IMR-90 (cell line): ENCODE results near the gene EFNA5. TPM values are rescaled to one million over a fixed set of nuclear protein-coding genes. Genes with fewer than 3 reads are reported as not detected.
"Not testable (repeated sequence)": the region's sequence is repeated elsewhere in the genome, so short reads cannot be mapped to it uniquely, and the experiment has no call there.

ENCODE experiments used
- ATAC-seq: fragments of 200-7000 bp; cut with Tn5 transposase; 2 replicates; pipeline ENCODE4 v1.9.1; 2020; ENCODE audit warnings: low read depth, mild to moderate bottlenecking, moderate library complexity
- BruUV-seq: library from RNA; stranded (reverse); fragments of 400-500 nt; replicated peaks from 2 replicates; lab custom pipeline; 2021; lab: Mats Ljungman, UMichigan
- CTCF ChIA-PET: fragments of 300-600 bp; formaldehyde crosslinking; extraction: SDS; loops from one replicate; lab custom pipeline; 2021; ENCODE audit warnings: antibody characterized with exemption; lab: Yijun Ruan, JAX
- POLR2A ChIA-PET: fragments of 300-600 bp; sonication (Branson Sonifier 250); formaldehyde crosslinking; loops from one replicate; lab custom pipeline; 2022; ENCODE audit warnings: antibody characterized with exemption; ENCODE audit not compliant: unreplicated experiment; lab: Charles Lee
- DNase-seq: peaks from one replicate; pipeline ENCODE4 v3.0.0; 2013
- H2AFZ ChIP-seq: replicated peaks from 2 replicates; pipeline ENCODE3; 2013; ENCODE audit warnings: low read length, mild to moderate bottlenecking; ENCODE audit not compliant: poor library complexity
- H2AK5ac ChIP-seq: 2 replicates; pipeline ENCODE4 v1.6.1; 2013; ENCODE audit warnings: low read depth, low read length, inconsistent platforms
- H2AK9ac ChIP-seq: replicated peaks from 2 replicates; pipeline ENCODE3; 2013; ENCODE audit warnings: mild to moderate bottlenecking, low read depth, low read length, moderate library complexity; ENCODE audit not compliant: poor library complexity
- H2BK120ac ChIP-seq: 2 replicates; pipeline ENCODE4 v1.6.1; 2013; ENCODE audit warnings: low read depth, low read length, inconsistent platforms
- H2BK15ac ChIP-seq: 3 replicates; pipeline ENCODE4 v1.6.1; 2013; ENCODE audit warnings: low read depth, low read length, inconsistent platforms
- H2BK20ac ChIP-seq: 2 replicates; pipeline ENCODE4 v1.6.1; 2013; ENCODE audit warnings: low read depth, mild to moderate bottlenecking, inconsistent platforms, low read length, moderate library complexity
- H2BK5ac ChIP-seq: 2 replicates; pipeline ENCODE4 v1.6.1; 2013; ENCODE audit warnings: mild to moderate bottlenecking, low read depth, low read length, inconsistent platforms; ENCODE audit not compliant: poor library complexity, severe bottlenecking
- H3K14ac ChIP-seq: replicated peaks from 2 replicates; pipeline ENCODE4 v1.6.1; 2013; ENCODE audit warnings: low read depth, low read length, inconsistent platforms
- H3K18ac ChIP-seq: 2 replicates; pipeline ENCODE4 v1.6.1; 2013; ENCODE audit warnings: low read depth, low read length, control low read depth
- H3K23ac ChIP-seq: 2 replicates; pipeline ENCODE4 v1.6.1; 2013; ENCODE audit warnings: low read depth, low read length, inconsistent platforms
- H3K27ac ChIP-seq: 2 replicates; pipeline ENCODE4 v1.5.1; 2013; ENCODE audit warnings: mild to moderate bottlenecking, control low read depth, low read length; ENCODE audit not compliant: insufficient read depth
- H3K27me3 ChIP-seq: 2 replicates; pipeline ENCODE4 v1.6.1; 2013; ENCODE audit warnings: low read length; ENCODE audit not compliant: control insufficient read depth, insufficient read depth
- H3K36me3 ChIP-seq: 2 replicates; pipeline ENCODE4 v1.6.1; 2013; ENCODE audit warnings: low read length, mixed read lengths; ENCODE audit not compliant: control insufficient read depth, insufficient read depth
- H3K4ac ChIP-seq: 2 replicates; pipeline ENCODE4 v1.6.1; 2013; ENCODE audit warnings: low read depth, low read length, inconsistent platforms
- H3K4me1 ChIP-seq: 2 replicates; pipeline ENCODE4 v1.6.1; 2013; ENCODE audit warnings: low read length, mixed read lengths; ENCODE audit not compliant: control insufficient read depth, insufficient read depth
- H3K4me2 ChIP-seq: 2 replicates; pipeline ENCODE4 v1.6.1; 2013; ENCODE audit warnings: low read depth, mild to moderate bottlenecking, control low read depth, low read length, moderate library complexity
- H3K4me3 ChIP-seq: 2 replicates; pipeline ENCODE4 v1.5.1; 2013; ENCODE audit warnings: low read depth, mild to moderate bottlenecking, control low read depth, low read length, moderate library complexity; ENCODE audit not compliant: insufficient read depth
- H3K56ac ChIP-seq: 2 replicates; pipeline ENCODE4 v1.6.1; 2013; ENCODE audit warnings: low read length, inconsistent platforms; ENCODE audit not compliant: insufficient read depth; ENCODE audit errors: extremely low read depth
- H3K79me1 ChIP-seq, 2 experiments: 2 replicates each; pipeline ENCODE4 v1.6.1; 2013; ENCODE audit warnings: low read length in 2 of 2, inconsistent platforms in 1 of 2, low read depth in 1 of 2
- H3K9ac ChIP-seq: 2 replicates; pipeline ENCODE4 v1.6.1; 2013; ENCODE audit warnings: low read depth, low read length, control low read depth
- H3K9me1 ChIP-seq: 2 replicates; pipeline ENCODE4 v1.6.1; 2013; ENCODE audit warnings: low read length, inconsistent platforms; ENCODE audit not compliant: insufficient read depth
- H3K9me3 ChIP-seq: 2 replicates; pipeline ENCODE4 v1.6.1; 2013; ENCODE audit warnings: low read length; ENCODE audit not compliant: control insufficient read depth, insufficient read depth
- H4K20me1 ChIP-seq: 2 replicates; pipeline ENCODE4 v1.6.1; 2013; ENCODE audit warnings: low read length, inconsistent platforms; ENCODE audit not compliant: insufficient read depth
- H4K5ac ChIP-seq: 2 replicates; pipeline ENCODE4 v1.6.1; 2013; ENCODE audit warnings: mild to moderate bottlenecking, low read depth, low read length, control low read depth
- H4K8ac ChIP-seq, 2 experiments: 2 replicates each; pipeline ENCODE4 v1.6.1; 2013; ENCODE audit warnings: low read depth in 2 of 2, low read length in 2 of 2, control low read depth in 1 of 2, inconsistent platforms in 1 of 2
- H4K91ac ChIP-seq: 2 replicates; pipeline ENCODE4 v1.6.1; 2013; ENCODE audit warnings: low read depth, low read length, inconsistent platforms; ENCODE audit not compliant: insufficient read depth
- MAZ ChIP-seq: IDR thresholded peaks from 2 replicates; pipeline ENCODE4 v1.6.1; 2012; ENCODE audit warnings: low read depth, mild to moderate bottlenecking, low read length, improper control_type of control experiment, moderate library complexity, borderline replicate concordance
- NFE2L2 ChIP-seq: fragments of 150-350 bp; IDR thresholded peaks from 2 replicates; pipeline ENCODE4 v1.6.1; 2016; ENCODE audit warnings: low read depth, mild to moderate bottlenecking, low read length
- RCOR1 ChIP-seq: IDR thresholded peaks from 2 replicates; pipeline ENCODE4 v1.6.1; 2012; ENCODE audit warnings: mild to moderate bottlenecking, low read length, improper control_type of control experiment; ENCODE audit not compliant: insufficient replicate concordance
- USF2 ChIP-seq: fragments of 150-350 bp; IDR thresholded peaks from 2 replicates; pipeline ENCODE4 v1.6.1; 2017; ENCODE audit warnings: mild to moderate bottlenecking, antibody characterized with exemption, low read length, low read depth
- WGBS, 2 experiments: methylation state at CpG; one replicate each; pipeline versions ENCODE4 v1.1.5 to v1.1.7; 2013; ENCODE audit warnings: missing lambda C conversion rate in 2 of 2; ENCODE audit not compliant: insufficient read length in 1 of 2; ENCODE audit errors: extremely low coverage in 2 of 2; 5-methylcytosine and 5-hydroxymethylcytosine counted together
- dilution Hi-C: fragments of 300-500 bp; cut with HindIII; formaldehyde crosslinking; loops from one replicate; pipeline ENCODE4 v1.14.3; 2018; ENCODE audit warnings: low sequenced_read_pairs; ENCODE audit not compliant: unreplicated experiment
- in situ Hi-C: fragments of 300-500 bp; cut with MboI; formaldehyde crosslinking; loops from 3 replicates; pipeline ENCODE4 v1.14.3; 2019; ENCODE audit warnings: low sequenced_read_pairs, inconsistent platforms, mixed read lengths
- intact Hi-C: fragments of 100-400 bp; cut with micrococcal nuclease; formaldehyde crosslinking; loops from 2 replicates; pipeline ENCODE4 v1.10.0; 2022
- polyA plus RNA-seq, 3 experiments: library from polyadenylated mRNA; depleted of rRNA; stranded (reverse); fragments of >200 nt; gene quantifications; 2 replicates each; pipeline ENCODE4 v1.2.3, GENCODE V29; 2012; ENCODE audit warnings: low replicate concordance in 1 of 3
- total RNA-seq: library from RNA; depleted of rRNA; stranded (reverse); fragments of >200 nt; gene quantifications from 2 replicates; pipeline ENCODE4 v1.2.3, GENCODE V29; 2012

EFNA5 gene
- total and polyA plus RNA-seq, 2 of the 4 experiments (the other 2 are of a cell fraction), result 1.5 to 1.6 TPM

- no peak overlapping the region for H3K4me3 ChIP-seq
- ATAC-seq (no peak), DNase-seq (no peak)
- WGBS, 2 experiments, result no CpG with 5 or more reads among the region's 3 CpGs
- H3K36me3 ChIP-seq, result no peaks in the 10 kb centered on the region
- H4K5ac ChIP-seq, result no peak overlapping the region
- intact Hi-C loops (no loop called here), dilution Hi-C loops (no loop called here), in situ Hi-C loops (no loop called here)
- H3K56ac ChIP-seq, result no peak overlapping the region
- H4K91ac ChIP-seq, result no peak overlapping the region
- H3K18ac ChIP-seq, result no peak overlapping the region
- H3K4me1 ChIP-seq, result no peaks in the 10 kb centered on the region
- ChIA-PET CTCF (no interaction called here), POLR2A (no interaction called here)
- no peak overlapping the region for H3K4me2 ChIP-seq
- no peak overlapping the region for H3K27ac ChIP-seq
- H4K8ac ChIP-seq, result no peak overlapping the region
- no peak overlapping the region for H3K14ac ChIP-seq
- H3K23ac ChIP-seq, result no peak overlapping the region
- H3K4ac ChIP-seq, result no peak overlapping the region
- H2BK120ac ChIP-seq, result no peak overlapping the region
- H2AFZ ChIP-seq, result no peak overlapping the region
- H2BK5ac ChIP-seq, result no peak overlapping the region
- H3K9ac ChIP-seq, result no peak overlapping the region
- H2AK9ac ChIP-seq, result no peak overlapping the region
- no peaks in the 10 kb centered on the region for H3K9me3 ChIP-seq
- TF ChIP-seq USF2 (no peak), MAZ (no peak), RCOR1 (no peak), NFE2L2 (no peak)
- no peaks in the 10 kb centered on the region for H4K20me1 ChIP-seq
- H2AK5ac ChIP-seq, result no peak overlapping the region
- no peak overlapping the region; the same call in 2 of the 3 replicates for H2BK15ac ChIP-seq
- H3K79me1 ChIP-seq, result no peaks in the 10 kb centered on the region
- BruUV-seq, result no TSS peak
- no peak overlapping the region for H2BK20ac ChIP-seq
- H3K27me3 ChIP-seq, result no peaks in the 10 kb centered on the region
- H3K9me1 ChIP-seq, result no peaks in the 10 kb centered on the region
Measured at GRCh38 chr5:107496466-107496865, 174.3 kb downstream of the EFNA5 start.

GRCh38 chr5:107494129-107494528 lies 176.6 kb downstream of the EFNA5 start:
- ATAC-seq, POLR2A ChIA-PET, in situ Hi-C loops: not testable (repeated sequence)

More at GRCh38 chr5:107494129-107494528, 176.6 kb downstream of the EFNA5 start:
- H3K9me1 ChIP-seq, H2AK9ac ChIP-seq, H3K4ac ChIP-seq, H3K14ac ChIP-seq, dilution Hi-C loops, H2BK120ac ChIP-seq, BruUV-seq, H4K91ac ChIP-seq, H3K4me3 ChIP-seq, H2AFZ ChIP-seq, H3K79me1 ChIP-seq, DNase-seq, H3K56ac ChIP-seq, H3K36me3 ChIP-seq, H4K8ac ChIP-seq, H2BK5ac ChIP-seq, H3K9me3 ChIP-seq, H2AK5ac ChIP-seq, H3K23ac ChIP-seq, H3K27ac ChIP-seq, H3K9ac ChIP-seq, H2BK15ac ChIP-seq, H2BK20ac ChIP-seq, H3K18ac ChIP-seq, H4K20me1 ChIP-seq, CTCF ChIA-PET, H3K4me2 ChIP-seq, H3K27me3 ChIP-seq, H3K4me1 ChIP-seq, intact Hi-C loops, H4K5ac ChIP-seq: not testable (repeated sequence)
- 86% methylated on average over 11 of the region's 25 CpGs; no CpG with 5 or more reads in 1 of the 2 experiments for WGBS, 2 experiments
